OCI-LY3 (cell line): ENCODE data around the gene RPS6KC1.

ENCODE experiments used
- EZH2phosphoT487 ChIP-seq: fragments of 200-600 bp; shearing (Covaris generic); IDR thresholded peaks from 2 replicates; pipeline ENCODE4 v1.6.1; 2018; ENCODE audit warnings: antibody characterized with exemption, mixed run types, low read depth
- TF ChIP-seq, protein P1 (sequence below): fragments of 200-600, 300-600 bp; sonication (generic); IDR thresholded peaks from 2 replicates; pipeline ENCODE4 v1.5.1; 2014; ENCODE audit warnings: antibody characterized with exemption, low read length, low read depth

DNA sequence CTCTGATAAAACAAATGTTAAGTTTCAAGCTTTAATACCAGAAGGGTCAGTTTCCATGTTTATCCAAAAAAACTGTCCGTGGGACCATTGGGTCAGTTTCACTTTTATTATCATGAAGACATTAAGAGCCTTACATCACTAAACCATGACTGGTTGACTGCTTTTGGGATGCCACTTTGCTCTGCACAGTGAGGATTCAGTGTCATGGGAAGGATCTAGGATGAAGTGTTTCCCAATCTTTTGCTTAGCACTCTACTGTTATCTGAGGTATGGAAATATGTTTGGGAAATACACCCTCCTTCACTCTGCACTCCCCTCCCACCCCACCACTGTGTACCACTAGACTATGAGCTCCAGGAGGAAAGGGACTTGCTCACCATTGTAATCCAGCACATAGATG, 16.3 kb downstream of the RPS6KC1 start:
- TF ChIP-seq EZH2phosphoT487 = no peak
- TF ChIP-seq, protein P1, sequence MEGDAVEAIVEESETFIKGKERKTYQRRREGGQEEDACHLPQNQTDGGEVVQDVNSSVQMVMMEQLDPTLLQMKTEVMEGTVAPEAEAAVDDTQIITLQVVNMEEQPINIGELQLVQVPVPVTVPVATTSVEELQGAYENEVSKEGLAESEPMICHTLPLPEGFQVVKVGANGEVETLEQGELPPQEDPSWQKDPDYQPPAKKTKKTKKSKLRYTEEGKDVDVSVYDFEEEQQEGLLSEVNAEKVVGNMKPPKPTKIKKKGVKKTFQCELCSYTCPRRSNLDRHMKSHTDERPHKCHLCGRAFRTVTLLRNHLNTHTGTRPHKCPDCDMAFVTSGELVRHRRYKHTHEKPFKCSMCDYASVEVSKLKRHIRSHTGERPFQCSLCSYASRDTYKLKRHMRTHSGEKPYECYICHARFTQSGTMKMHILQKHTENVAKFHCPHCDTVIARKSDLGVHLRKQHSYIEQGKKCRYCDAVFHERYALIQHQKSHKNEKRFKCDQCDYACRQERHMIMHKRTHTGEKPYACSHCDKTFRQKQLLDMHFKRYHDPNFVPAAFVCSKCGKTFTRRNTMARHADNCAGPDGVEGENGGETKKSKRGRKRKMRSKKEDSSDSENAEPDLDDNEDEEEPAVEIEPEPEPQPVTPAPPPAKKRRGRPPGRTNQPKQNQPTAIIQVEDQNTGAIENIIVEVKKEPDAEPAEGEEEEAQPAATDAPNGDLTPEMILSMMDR = no peak
